ENCODE data around the gene SREBF1. TPM values are rescaled to one million over a fixed set of nuclear protein-coding genes. Genes with fewer than 3 reads are reported as not detected.

The SREBF1 gene
- total and polyA plus RNA-seq, 10 of the 15 experiments (the other 5 are each of a cell fraction or from before 2014, with no cell fraction given): 1.4 to 84.6 (median 20.4) TPM

GRCh38 chr17:17826942-17827785 lies 9.6 kb downstream of the SREBF1 start:
- Histone ChIP-seq H3K4me2 (ENCODE audit: control insufficient read depth, insufficient read depth) (no peak overlapping the region), H3K36me3 (ENCODE audit: control insufficient read depth in 2 of 2, insufficient read depth in 2 of 2, low read length in 1 of 2) (no peaks in the 10 kb centered on the region), H3K4me1 (ENCODE audit: control insufficient read depth, insufficient read depth, low read length) (peaks cover 33% of the 10 kb centered on the region), H2AFZ (ENCODE audit: control insufficient read depth, low read depth, low read length) (no peak overlapping the region), H3K27ac (ENCODE audit: control insufficient read depth, insufficient read depth) (no peak overlapping the region), H3K9ac (ENCODE audit: control insufficient read depth, insufficient read depth, low read length) (no peak overlapping the region), H3K79me2 (ENCODE audit: control insufficient read depth, insufficient read depth, low read length) (no peaks in the 10 kb centered on the region; the same call in 1 of the 2 replicates), H3K27me3 (replicated peaks in 1 of 2; ENCODE audit: control insufficient read depth in 2 of 2, insufficient read depth in 2 of 2, low read length in 1 of 2) (no peaks in the 10 kb centered on the region), H3K4me3 (no peak overlapping the region), H3K9me3 (replicated peaks; ENCODE audit: control insufficient read depth, insufficient read depth, low read length) (no peaks in the 10 kb centered on the region), H4K20me1 (ENCODE audit: control insufficient read depth, insufficient read depth) (no peaks in the 10 kb centered on the region)
- in situ Hi-C loops (cut with MboI): no loop called here
- POLR2A ChIA-PET: interaction anchor here (0.5 to 10.9 kb wide), 4 partner anchors 9 to 202 kb away, joined by 3 to 163 read pairs (median 3); partner anchors contain the start of gene SREBF1
- DNase-seq (ENCODE audit: low read depth, low spot score): no peak
- CTCF ChIA-PET: interaction anchor here (1.4 kb wide), 1 partner anchor 29 kb away, joined by 3 read pairs; no protein-coding TSS in a partner anchor
- no TSS peak for BruUV-seq (replicated peaks)
- no peak for FAIRE-seq
- intact Hi-C loops (cut with micrococcal nuclease; ENCODE audit: unreplicated experiment): no loop called here
- SMC1A ChIA-PET (ENCODE audit: uncharacterized antibody, unreplicated experiment): interaction anchor here (1.0 to 1.6 kb wide), 2 partner anchors 9 to 14 kb away, joined by 4 to 5 read pairs; partner anchors contain the start of gene SREBF1
- WGBS (ENCODE audit: insufficient coverage, insufficient replicate concordance, low lambda C conversion rate, missing lambda C conversion rate): 88% methylated on average over 16 of the region's 16 CpGs
- no peak for ATAC-seq
- RAD21 ChIA-PET (ENCODE audit: unreplicated experiment): interaction anchor here (1.0 to 1.7 kb wide), 2 partner anchors 9 kb away, joined by 3 to 6 read pairs; partner anchors contain the start of gene SREBF1
- TF ChIP-seq, protein P1, sequence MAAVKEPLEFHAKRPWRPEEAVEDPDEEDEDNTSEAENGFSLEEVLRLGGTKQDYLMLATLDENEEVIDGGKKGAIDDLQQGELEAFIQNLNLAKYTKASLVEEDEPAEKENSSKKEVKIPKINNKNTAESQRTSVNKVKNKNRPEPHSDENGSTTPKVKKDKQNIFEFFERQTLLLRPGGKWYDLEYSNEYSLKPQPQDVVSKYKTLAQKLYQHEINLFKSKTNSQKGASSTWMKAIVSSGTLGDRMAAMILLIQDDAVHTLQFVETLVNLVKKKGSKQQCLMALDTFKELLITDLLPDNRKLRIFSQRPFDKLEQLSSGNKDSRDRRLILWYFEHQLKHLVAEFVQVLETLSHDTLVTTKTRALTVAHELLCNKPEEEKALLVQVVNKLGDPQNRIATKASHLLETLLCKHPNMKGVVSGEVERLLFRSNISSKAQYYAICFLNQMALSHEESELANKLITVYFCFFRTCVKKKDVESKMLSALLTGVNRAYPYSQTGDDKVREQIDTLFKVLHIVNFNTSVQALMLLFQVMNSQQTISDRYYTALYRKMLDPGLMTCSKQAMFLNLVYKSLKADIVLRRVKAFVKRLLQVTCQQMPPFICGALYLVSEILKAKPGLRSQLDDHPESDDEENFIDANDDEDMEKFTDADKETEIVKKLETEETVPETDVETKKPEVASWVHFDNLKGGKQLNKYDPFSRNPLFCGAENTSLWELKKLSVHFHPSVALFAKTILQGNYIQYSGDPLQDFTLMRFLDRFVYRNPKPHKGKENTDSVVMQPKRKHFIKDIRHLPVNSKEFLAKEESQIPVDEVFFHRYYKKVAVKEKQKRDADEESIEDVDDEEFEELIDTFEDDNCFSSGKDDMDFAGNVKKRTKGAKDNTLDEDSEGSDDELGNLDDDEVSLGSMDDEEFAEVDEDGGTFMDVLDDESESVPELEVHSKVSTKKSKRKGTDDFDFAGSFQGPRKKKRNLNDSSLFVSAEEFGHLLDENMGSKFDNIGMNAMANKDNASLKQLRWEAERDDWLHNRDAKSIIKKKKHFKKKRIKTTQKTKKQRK (IDR thresholded peaks at IDR 0.05; ENCODE audit: low read depth, low read length): no peak
- TF ChIP-seq TCF7 (IDR thresholded peaks at IDR 0.05; ENCODE audit: borderline replicate concordance): no peak
- TF ChIP-seq MEF2B (IDR thresholded peaks at IDR 0.05; ENCODE audit: partially characterized antibody, poor library complexity, severe bottlenecking): no peak
- no peak for TF ChIP-seq ZNF687 (IDR thresholded peaks at IDR 0.05)
- TF ChIP-seq ESRRA (IDR thresholded peaks at IDR 0.05; ENCODE audit: low read length): no peak
- no peak for TF ChIP-seq JUND (IDR thresholded peaks at IDR 0.05; ENCODE audit: low read depth, low read length)
- TF ChIP-seq DPF2 (IDR thresholded peaks at IDR 0.05): no peak
- no peak for TF ChIP-seq ZBED1 (IDR thresholded peaks at IDR 0.05; ENCODE audit: borderline replicate concordance)
- TF ChIP-seq CUX1 (IDR thresholded peaks at IDR 0.05; ENCODE audit: insufficient replicate concordance, low read depth, low read length): no peak

All from GM12878 (cell line).